IgD-negative memory B cell (primary cell): Measurements from ENCODE around the gene TSNAX. TPM values are rescaled to one million over a fixed set of nuclear protein-coding genes. Genes with fewer than 3 reads are reported as not detected.
"Not testable (repeated sequence)": the region's sequence is repeated elsewhere in the genome, so short reads cannot be mapped to it uniquely, and the experiment has no call there.

Experiments
- H3K27ac Mint-ChIP-seq, 3 donors: one replicate each; pipeline ENCODE4 v1.8.0; 2020 to 2022; ENCODE audit warnings: mild to moderate bottlenecking in 3 of 3, mixed read lengths in 3 of 3, moderate library complexity in 1 of 3
- H3K27me3 Mint-ChIP-seq: one replicate; pipeline ENCODE4 v1.8.0; 2021; ENCODE audit warnings: mixed read lengths
- H3K36me3 Mint-ChIP-seq: one replicate; pipeline ENCODE4 v1.8.0; 2020; ENCODE audit warnings: mild to moderate bottlenecking, mixed read lengths
- H3K4me1 Mint-ChIP-seq, 3 donors: one replicate each; pipeline ENCODE4 v1.8.0; 2020 to 2022; ENCODE audit warnings: mixed read lengths in 3 of 3, mild to moderate bottlenecking in 1 of 3
- H3K4me3 Mint-ChIP-seq, 4 donors: one replicate each; pipeline ENCODE4 v1.8.0; 2020 to 2022; ENCODE audit warnings: mild to moderate bottlenecking in 4 of 4, mixed read lengths in 4 of 4, moderate library complexity in 3 of 4
- H3K9me3 Mint-ChIP-seq, 3 donors: one replicate each; pipeline ENCODE4 v1.8.0; 2020 to 2021; ENCODE audit warnings: mixed read lengths in 3 of 3, mild to moderate bottlenecking in 1 of 3
- polyA plus RNA-seq: library from polyadenylated mRNA; unstranded; fragments of 300-500 nt; fragmentation: Illumina TruSeq; gene quantifications from one replicate; pipeline ENCODE4 v1.2.3, GENCODE V29; 2021

The TSNAX gene
- polyA plus RNA-seq, 1 donor from 2014 or later = 78.9 TPM

- H3K27me3 Mint-ChIP-seq, H3K36me3 Mint-ChIP-seq, H3K4me3 Mint-ChIP-seq, H3K4me1 Mint-ChIP-seq, H3K9me3 Mint-ChIP-seq, H3K27ac Mint-ChIP-seq: not testable (repeated sequence)
Measured at GRCh38 chr1:231593264-231593663, 64.8 kb downstream of the TSNAX start.

- Mint-ChIP-seq H3K27me3 (no peaks in the 10 kb centered on the region), H3K9me3 (no peaks in the 10 kb centered on the region), H3K36me3 (no peaks in the 10 kb centered on the region), H3K4me1 (peaks cover 4 to 7% (median 6%) of the 10 kb centered on the region in 3 donors), H3K27ac (no peak overlapping the region), H3K4me3 (no peak overlapping the region)
Measured at GRCh38 chr1:231594123-231594522, 65.7 kb downstream of the TSNAX start.

- Mint-ChIP-seq H3K9me3 (no peaks in the 10 kb centered on the region), H3K4me3 (no peak overlapping the region), H3K4me1 (peaks cover 4 to 7% (median 6%) of the 10 kb centered on the region in 3 donors), H3K27me3 (no peaks in the 10 kb centered on the region), H3K36me3 (no peaks in the 10 kb centered on the region), H3K27ac (no peak overlapping the region)
Measured at GRCh38 chr1:231594749-231595148, 66.3 kb downstream of the TSNAX start.

GRCh38 chr1:231596337-231596791, 67.9 kb downstream of the TSNAX start:
- Mint-ChIP-seq H3K9me3 (no peaks in the 10 kb centered on the region), H3K4me1 (peaks cover 0 to 2% (median 0%) of the 10 kb centered on the region in 3 donors), H3K27me3 (no peaks in the 10 kb centered on the region), H3K36me3 (no peaks in the 10 kb centered on the region), H3K27ac (peak overlapping the region in 1 of 3 donors; percentile 43), H3K4me3 (no peak overlapping the region)

GRCh38 chr1:231597971-231598370, 69.5 kb downstream of the TSNAX start:
- Mint-ChIP-seq H3K27me3 (no peaks in the 10 kb centered on the region), H3K9me3 (no peaks in the 10 kb centered on the region), H3K4me1 (no peaks in the 10 kb centered on the region), H3K4me3 (no peak overlapping the region), H3K36me3 (no peaks in the 10 kb centered on the region), H3K27ac (no peak overlapping the region)

- Mint-ChIP-seq H3K4me1 (peaks cover 6 to 8% (median 7%) of the 10 kb centered on the region in 3 donors), H3K27ac (no peak overlapping the region), H3K36me3 (no peaks in the 10 kb centered on the region), H3K4me3 (no peak overlapping the region), H3K9me3 (no peaks in the 10 kb centered on the region), H3K27me3 (no peaks in the 10 kb centered on the region)
Measured at GRCh38 chr1:231600458-231600976, 72.0 kb downstream of the TSNAX start.

GRCh38 chr1:231601824-231602672, 73.6 kb downstream of the TSNAX start:
- H3K9me3 Mint-ChIP-seq = no peaks in the 10 kb centered on the region
- no peak overlapping the region for H3K27ac Mint-ChIP-seq
- no peaks in the 10 kb centered on the region for H3K27me3 Mint-ChIP-seq
- no peak overlapping the region for H3K4me3 Mint-ChIP-seq
- no peaks in the 10 kb centered on the region for H3K36me3 Mint-ChIP-seq
- peaks cover 6 to 8% (median 7%) of the 10 kb centered on the region in 3 donors for H3K4me1 Mint-ChIP-seq

GRCh38 chr1:231602673-231602984, 74.2 kb downstream of the TSNAX start:
- Mint-ChIP-seq H3K4me3 (peak overlapping the region in 1 of 4 donors; percentile 65), H3K36me3 (no peaks in the 10 kb centered on the region), H3K27me3 (peaks cover 3% of the 10 kb centered on the region), H3K9me3 (no peaks in the 10 kb centered on the region), H3K4me1 (peaks cover 10 to 11% (median 10%) of the 10 kb centered on the region in 3 donors), H3K27ac (no peak overlapping the region)

- H3K36me3 Mint-ChIP-seq = peaks cover 2% of the 10 kb centered on the region
- peaks cover 13 to 14% (median 14%) of the 10 kb centered on the region in 3 donors for H3K4me1 Mint-ChIP-seq
- peak overlapping the region in 1 of 3 donors; percentile 10 for H3K27ac Mint-ChIP-seq
- peak overlapping the region; percentile 83 to 97 (median 89) for H3K4me3 Mint-ChIP-seq
- H3K9me3 Mint-ChIP-seq = no peaks in the 10 kb centered on the region
- H3K27me3 Mint-ChIP-seq = peaks cover 5% of the 10 kb centered on the region
Measured at GRCh38 chr1:231603598-231604275, 75.3 kb downstream of the TSNAX start.

GRCh38 chr1:231604276-231604621, 75.8 kb downstream of the TSNAX start:
- H3K4me1 Mint-ChIP-seq = peaks cover 13 to 14% (median 14%) of the 10 kb centered on the region in 3 donors
- H3K27me3 Mint-ChIP-seq = peaks cover 5% of the 10 kb centered on the region
- peaks cover 2% of the 10 kb centered on the region for H3K36me3 Mint-ChIP-seq
- no peaks in the 10 kb centered on the region for H3K9me3 Mint-ChIP-seq
- H3K27ac Mint-ChIP-seq = no peak overlapping the region
- peak overlapping the region in 1 of 4 donors; percentile 93 for H3K4me3 Mint-ChIP-seq

- peaks cover 7% of the 10 kb centered on the region for H3K27me3 Mint-ChIP-seq
- H3K9me3 Mint-ChIP-seq = no peaks in the 10 kb centered on the region
- peaks cover 14 to 16% (median 15%) of the 10 kb centered on the region in 3 donors for H3K4me1 Mint-ChIP-seq
- no peak overlapping the region for H3K27ac Mint-ChIP-seq
- no peak overlapping the region for H3K4me3 Mint-ChIP-seq
- peaks cover 2% of the 10 kb centered on the region for H3K36me3 Mint-ChIP-seq
Measured at GRCh38 chr1:231605149-231606100, 77.0 kb downstream of the TSNAX start.

GRCh38 chr1:231606712-231607111, 78.2 kb downstream of the TSNAX start:
- Mint-ChIP-seq H3K27me3 (peaks cover 12% of the 10 kb centered on the region), H3K4me1 (peaks cover 14 to 28% (median 21%) of the 10 kb centered on the region in 3 donors), H3K9me3 (peaks cover 0 to 3% (median 0%) of the 10 kb centered on the region in 3 donors), H3K27ac (no peak overlapping the region), H3K4me3 (no peak overlapping the region), H3K36me3 (peaks cover 2% of the 10 kb centered on the region)

GRCh38 chr1:231610388-231610787, 81.9 kb downstream of the TSNAX start:
- Mint-ChIP-seq H3K27ac (no peak overlapping the region), H3K9me3 (peaks cover 0 to 10% (median 4%) of the 10 kb centered on the region in 3 donors), H3K4me1 (peaks cover 31 to 52% (median 41%) of the 10 kb centered on the region in 3 donors), H3K36me3 (peaks cover 3% of the 10 kb centered on the region), H3K27me3 (peaks cover 12% of the 10 kb centered on the region), H3K4me3 (peak overlapping the region in 1 of 4 donors; percentile 16)

- H3K4me1 Mint-ChIP-seq = peaks cover 31 to 52% (median 41%) of the 10 kb centered on the region in 3 donors
- H3K4me3 Mint-ChIP-seq = peak overlapping the region in 1 of 4 donors; percentile 70
- peaks cover 12% of the 10 kb centered on the region for H3K27me3 Mint-ChIP-seq
- H3K9me3 Mint-ChIP-seq = peaks cover 0 to 10% (median 4%) of the 10 kb centered on the region in 3 donors
- H3K27ac Mint-ChIP-seq = no peak overlapping the region
- peaks cover 3% of the 10 kb centered on the region for H3K36me3 Mint-ChIP-seq
Measured at GRCh38 chr1:231611111-231611510, 82.6 kb downstream of the TSNAX start.
